ENCODE results near the gene SYCP3. TPM values are rescaled to one million over a fixed set of nuclear protein-coding genes. Genes with fewer than 3 reads are reported as not detected.

The SYCP3 gene
- total RNA-seq, 1 donor from 2014 or later: not detected

DNA sequence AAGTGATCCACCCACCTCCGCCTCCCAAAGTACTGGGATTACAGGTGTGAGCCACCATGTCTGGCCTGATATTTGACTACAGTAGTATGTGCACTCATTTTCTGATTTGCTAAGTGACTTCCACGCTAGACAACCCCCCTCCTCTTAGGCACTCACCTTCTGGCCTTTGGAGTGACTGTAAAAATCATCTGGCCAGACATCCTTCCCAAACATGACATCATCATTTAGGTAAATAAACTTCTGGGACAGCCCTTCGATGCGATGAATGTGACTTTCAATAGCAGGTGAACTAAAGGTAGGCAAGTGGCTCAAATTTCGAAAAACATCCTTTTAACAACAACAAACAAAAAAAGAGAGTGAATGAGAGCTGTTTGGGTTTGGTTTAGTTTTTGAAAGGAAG lies 30.6 kb upstream of the SYCP3 start:
- Mint-ChIP-seq H3K9me3 (ENCODE audit: low read depth) (no peaks in the 10 kb centered on the region), H3K27me3 (no peaks in the 10 kb centered on the region), H3K27ac (no peak overlapping the region), H3K4me1 (ENCODE audit: low read depth) (peaks cover 4% of the 10 kb centered on the region), H3K36me3 (ENCODE audit: insufficient read depth) (no peaks in the 10 kb centered on the region), H3K4me3 (ENCODE audit: low read depth) (no peak overlapping the region)
- TF ChIP-seq, protein P1, sequence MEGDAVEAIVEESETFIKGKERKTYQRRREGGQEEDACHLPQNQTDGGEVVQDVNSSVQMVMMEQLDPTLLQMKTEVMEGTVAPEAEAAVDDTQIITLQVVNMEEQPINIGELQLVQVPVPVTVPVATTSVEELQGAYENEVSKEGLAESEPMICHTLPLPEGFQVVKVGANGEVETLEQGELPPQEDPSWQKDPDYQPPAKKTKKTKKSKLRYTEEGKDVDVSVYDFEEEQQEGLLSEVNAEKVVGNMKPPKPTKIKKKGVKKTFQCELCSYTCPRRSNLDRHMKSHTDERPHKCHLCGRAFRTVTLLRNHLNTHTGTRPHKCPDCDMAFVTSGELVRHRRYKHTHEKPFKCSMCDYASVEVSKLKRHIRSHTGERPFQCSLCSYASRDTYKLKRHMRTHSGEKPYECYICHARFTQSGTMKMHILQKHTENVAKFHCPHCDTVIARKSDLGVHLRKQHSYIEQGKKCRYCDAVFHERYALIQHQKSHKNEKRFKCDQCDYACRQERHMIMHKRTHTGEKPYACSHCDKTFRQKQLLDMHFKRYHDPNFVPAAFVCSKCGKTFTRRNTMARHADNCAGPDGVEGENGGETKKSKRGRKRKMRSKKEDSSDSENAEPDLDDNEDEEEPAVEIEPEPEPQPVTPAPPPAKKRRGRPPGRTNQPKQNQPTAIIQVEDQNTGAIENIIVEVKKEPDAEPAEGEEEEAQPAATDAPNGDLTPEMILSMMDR (IDR thresholded peaks at IDR 0.05; ENCODE audit: unreplicated experiment): no peak
- DNase-seq (ENCODE audit: low spot score, unreplicated experiment): no peak

GRCh38 chr12:101768781-101769180 lies 29.5 kb upstream of the SYCP3 start:
- H3K36me3 Mint-ChIP-seq (ENCODE audit: insufficient read depth): no peaks in the 10 kb centered on the region
- no peak overlapping the region for H3K4me3 Mint-ChIP-seq (ENCODE audit: low read depth)
- no peaks in the 10 kb centered on the region for H3K9me3 Mint-ChIP-seq (ENCODE audit: low read depth)
- H3K27me3 Mint-ChIP-seq: no peaks in the 10 kb centered on the region
- H3K27ac Mint-ChIP-seq: no peak overlapping the region
- TF ChIP-seq, protein P1 (IDR thresholded peaks at IDR 0.05; ENCODE audit: unreplicated experiment): no peak
- no peak for DNase-seq (ENCODE audit: low spot score, unreplicated experiment)
- H3K4me1 Mint-ChIP-seq (ENCODE audit: low read depth): peaks cover 4% of the 10 kb centered on the region

DNA sequence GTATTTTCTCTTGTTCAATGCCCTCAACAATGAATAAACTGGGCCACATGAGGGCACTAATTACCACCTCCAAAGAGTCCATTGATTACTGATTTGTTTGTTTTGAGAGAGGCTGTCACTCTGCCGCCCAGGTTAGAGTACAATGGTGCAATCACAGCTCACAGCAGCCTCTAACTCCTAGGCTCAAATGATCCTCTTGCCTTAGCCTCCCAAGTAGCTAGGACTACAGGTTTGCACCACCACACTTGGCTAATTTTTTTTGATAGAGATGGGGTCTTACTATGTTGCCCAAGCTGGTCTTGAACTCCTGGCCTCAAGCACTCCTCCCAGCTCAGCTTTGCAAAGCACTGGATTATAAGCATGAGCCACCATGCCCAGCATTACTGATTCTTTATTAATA lies 28.3 kb upstream of the SYCP3 start:
- TF ChIP-seq, protein P1 (IDR thresholded peaks at IDR 0.05; ENCODE audit: unreplicated experiment): no peak
- no peak overlapping the region for H3K4me3 Mint-ChIP-seq (ENCODE audit: low read depth)
- H3K27me3 Mint-ChIP-seq: no peaks in the 10 kb centered on the region
- H3K36me3 Mint-ChIP-seq (ENCODE audit: insufficient read depth): no peaks in the 10 kb centered on the region
- no peak overlapping the region for H3K27ac Mint-ChIP-seq
- H3K9me3 Mint-ChIP-seq (ENCODE audit: low read depth): no peaks in the 10 kb centered on the region
- DNase-seq (ENCODE audit: low spot score, unreplicated experiment): no peak
- H3K4me1 Mint-ChIP-seq (ENCODE audit: low read depth): peaks cover 4% of the 10 kb centered on the region

DNA sequence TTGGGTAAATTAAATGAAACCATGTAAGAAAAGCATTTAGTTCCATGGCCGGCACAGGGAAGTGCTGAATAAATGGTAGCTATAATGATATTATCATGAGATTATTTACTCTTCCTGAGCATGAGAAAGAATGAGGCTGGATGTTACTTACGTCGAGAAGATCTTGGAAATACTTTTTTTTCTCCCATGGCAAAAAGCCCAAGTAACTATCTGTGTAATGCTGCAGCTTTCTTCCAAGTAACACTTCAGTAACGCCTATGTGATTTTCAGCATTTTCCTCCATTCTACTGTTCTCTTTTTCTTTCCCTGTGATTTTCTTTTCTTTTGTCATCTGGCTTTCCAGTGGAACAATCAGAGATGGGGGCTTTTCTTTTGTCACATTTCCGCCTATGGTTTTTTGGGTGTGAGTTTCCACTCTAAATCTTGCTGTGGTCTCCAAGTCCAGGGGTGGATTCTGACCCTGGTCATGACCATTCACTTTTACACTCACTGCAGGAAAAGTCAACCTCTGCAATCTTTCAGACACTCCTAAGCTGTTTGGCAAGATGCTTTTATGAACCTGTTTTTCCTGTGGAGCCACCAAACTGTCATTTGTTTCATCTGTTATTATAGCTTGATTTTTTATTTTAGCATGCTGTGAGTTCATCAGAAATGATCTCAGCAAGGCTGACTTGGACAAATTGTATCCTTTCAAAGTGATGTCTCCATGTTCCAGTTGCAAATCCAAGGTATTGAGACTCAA lies 25.0 kb upstream of the SYCP3 start:
- TF ChIP-seq, protein P1 (IDR thresholded peaks at IDR 0.05; ENCODE audit: unreplicated experiment): no peak
- no peaks in the 10 kb centered on the region for H3K36me3 Mint-ChIP-seq (ENCODE audit: insufficient read depth)
- no peaks in the 10 kb centered on the region for H3K9me3 Mint-ChIP-seq (ENCODE audit: low read depth)
- H3K27ac Mint-ChIP-seq: no peak overlapping the region
- H3K4me3 Mint-ChIP-seq (ENCODE audit: low read depth): no peak overlapping the region
- peaks cover 4% of the 10 kb centered on the region for H3K4me1 Mint-ChIP-seq (ENCODE audit: low read depth)
- DNase-seq (ENCODE audit: low spot score, unreplicated experiment): no peak
- no peaks in the 10 kb centered on the region for H3K27me3 Mint-ChIP-seq

GRCh38 chr12:101763246-101763931 lies 24.1 kb upstream of the SYCP3 start:
- DNase-seq (ENCODE audit: low spot score, unreplicated experiment): no peak
- H3K9me3 Mint-ChIP-seq (ENCODE audit: low read depth): no peaks in the 10 kb centered on the region
- H3K36me3 Mint-ChIP-seq (ENCODE audit: insufficient read depth): peaks cover 2% of the 10 kb centered on the region
- TF ChIP-seq, protein P1 (IDR thresholded peaks at IDR 0.05; ENCODE audit: unreplicated experiment): no peak
- H3K4me3 Mint-ChIP-seq (ENCODE audit: low read depth): no peak overlapping the region
- H3K4me1 Mint-ChIP-seq (ENCODE audit: low read depth): peaks cover 3% of the 10 kb centered on the region
- no peak overlapping the region for H3K27ac Mint-ChIP-seq
- H3K27me3 Mint-ChIP-seq: no peaks in the 10 kb centered on the region
